ENCODE measurements around the gene ENKD1.
"Not testable (repeated sequence)": the region's sequence is repeated elsewhere in the genome, so short reads cannot be mapped to it uniquely, and the experiment has no call there.

The ENKD1 gene

GRCh38 chr16:67702130-67702529 lies 35.6 kb upstream of the ENKD1 start:
- TF ChIP-seq MYC (IDR thresholded peaks at IDR 0.05; ENCODE audit: low read depth, low read length) (no peak), MAX (IDR thresholded peaks at IDR 0.05; ENCODE audit: low read depth, low read length) (no peak), CTCF (IDR thresholded peaks at IDR 0.05; ENCODE audit: low read depth, low read length) (no peak)

GRCh38 chr16:67701420-67701819 lies 34.9 kb upstream of the ENKD1 start:
- no peak overlapping the region for H3K4me3 ChIP-seq (ENCODE audit: low read depth, low read length)
- no peak for TF ChIP-seq POLR2A (IDR thresholded peaks at IDR 0.05; ENCODE audit: extremely low read depth, insufficient read length)
- TF ChIP-seq MYC (IDR thresholded peaks at IDR 0.05; ENCODE audit: low read depth, low read length): no peak
- TF ChIP-seq MAX (IDR thresholded peaks at IDR 0.05; ENCODE audit: low read depth, low read length): no peak
- no peak for TF ChIP-seq CTCF (IDR thresholded peaks at IDR 0.05; ENCODE audit: low read depth, low read length)
- DNase-seq (ENCODE audit: low read depth): no peak

More at GRCh38 chr16:67702130-67702529, 35.6 kb upstream of the ENKD1 start:
- no peak for DNase-seq (ENCODE audit: low read depth)
- no peak overlapping the region for H3K4me3 ChIP-seq (ENCODE audit: low read depth, low read length)

- DNase-seq (ENCODE audit: low read depth): no peak
- TF ChIP-seq POLR2A (IDR thresholded peaks at IDR 0.05; ENCODE audit: extremely low read depth, insufficient read length): no peak
- no peak for TF ChIP-seq MYC (IDR thresholded peaks at IDR 0.05; ENCODE audit: low read depth, low read length)
- no peak overlapping the region for H3K4me3 ChIP-seq (ENCODE audit: low read depth, low read length)
Observed at GRCh38 chr16:67699265-67699664, 32.7 kb upstream of the ENKD1 start.

- DNase-seq (ENCODE audit: low read depth): no peak
- TF ChIP-seq CTCF (IDR thresholded peaks at IDR 0.05; ENCODE audit: low read depth, low read length) (no peak), POLR2A (IDR thresholded peaks at IDR 0.05; ENCODE audit: extremely low read depth, insufficient read length) (no peak)
- no peak overlapping the region for H3K4me3 ChIP-seq (ENCODE audit: low read depth, low read length)
Observed at GRCh38 chr16:67697422-67698185, 31.1 kb upstream of the ENKD1 start.

- H3K4me3 ChIP-seq (ENCODE audit: low read depth, low read length): no peak overlapping the region
- no peak for TF ChIP-seq CTCF (IDR thresholded peaks at IDR 0.05; ENCODE audit: low read depth, low read length)
- no peak for TF ChIP-seq POLR2A (IDR thresholded peaks at IDR 0.05; ENCODE audit: extremely low read depth, insufficient read length)
- no peak for TF ChIP-seq MAX (IDR thresholded peaks at IDR 0.05; ENCODE audit: low read depth, low read length)
- no peak for TF ChIP-seq MYC (IDR thresholded peaks at IDR 0.05; ENCODE audit: low read depth, low read length)
- no peak for DNase-seq (ENCODE audit: low read depth)
Observed at GRCh38 chr16:67694611-67695010, 28.1 kb upstream of the ENKD1 start.

- DNase-seq (ENCODE audit: low read depth); H3K4me3 ChIP-seq (ENCODE audit: low read depth, low read length): not testable (repeated sequence)
Observed at GRCh38 chr16:67693517-67694285, 27.2 kb upstream of the ENKD1 start.

Data from NB4 (cell line).